GM06990 (cell line): ENCODE measurements around the gene ST6GAL1.

Source experiments
- DNase-seq: peaks from one replicate; pipeline ENCODE4 v3.0.0-alpha.2; 2011; ENCODE audit not compliant: insufficient read length; ENCODE audit errors: extremely low read depth
- H3K27me3 ChIP-seq: replicated peaks from 2 replicates; pipeline ENCODE4 v1.6.0; 2011; ENCODE audit warnings: low read length; ENCODE audit not compliant: control insufficient read depth, insufficient read depth
- H3K36me3 ChIP-seq: 2 replicates; pipeline ENCODE4 v1.5.1; 2011; ENCODE audit warnings: low read length; ENCODE audit not compliant: control insufficient read depth, insufficient read depth
- H3K4me3 ChIP-seq: replicated peaks from 2 replicates; pipeline ENCODE4 v1.5.1; 2011; ENCODE audit warnings: low read depth, mild to moderate bottlenecking, control low read depth, low read length
- TF ChIP-seq, protein P1 (sequence below): IDR thresholded peaks from 2 replicates; pipeline ENCODE4 v1.5.1; 2011; ENCODE audit warnings: low read length, control low read depth, mild to moderate bottlenecking, inconsistent platforms; ENCODE audit not compliant: insufficient read depth, poor library complexity, severe bottlenecking

The ST6GAL1 gene

DNA sequence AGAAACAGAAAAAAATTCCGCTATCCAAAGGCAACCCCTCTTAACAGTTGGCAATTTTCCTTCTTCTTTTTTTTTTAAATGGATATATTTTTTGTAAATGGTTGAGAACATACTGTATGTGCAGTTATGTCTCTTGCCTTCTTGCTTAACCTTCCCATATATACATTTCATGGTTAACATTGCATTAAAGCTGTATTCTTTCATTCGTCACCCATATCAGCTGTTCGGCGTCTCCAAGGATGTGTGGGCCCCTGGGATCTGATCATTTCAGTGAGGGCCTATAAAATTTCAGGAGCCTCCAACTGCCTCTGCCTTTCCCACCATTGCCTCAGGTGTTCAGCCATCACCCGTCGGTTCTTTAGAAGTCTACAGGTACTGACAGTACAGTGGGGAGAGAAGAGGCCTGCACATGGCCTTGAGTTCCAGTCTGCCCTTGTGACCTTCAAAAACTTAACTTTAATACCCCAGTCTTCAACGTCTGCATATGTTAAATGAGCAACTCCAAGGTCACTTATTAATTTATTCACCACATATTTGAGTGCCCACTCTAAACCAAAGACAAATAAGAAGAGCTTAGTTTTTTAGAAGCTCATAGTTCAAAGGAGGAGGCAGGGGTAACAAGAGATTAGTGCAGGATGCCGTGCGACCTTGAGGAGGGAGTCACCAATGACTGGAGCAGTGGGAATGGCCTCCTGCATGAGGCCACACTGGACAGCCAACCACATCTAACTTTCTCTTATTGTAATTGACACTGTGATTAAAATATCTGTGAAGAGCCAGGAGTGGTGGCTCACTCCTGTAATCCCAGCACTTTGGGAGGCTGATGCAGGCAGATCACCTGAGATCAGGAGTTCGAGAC lies 6.9 kb downstream of the ST6GAL1 start:
- no peak overlapping the region for H3K4me3 ChIP-seq
- no peak for DNase-seq
- H3K27me3 ChIP-seq = no peaks in the 10 kb centered on the region
- TF ChIP-seq, protein P1, sequence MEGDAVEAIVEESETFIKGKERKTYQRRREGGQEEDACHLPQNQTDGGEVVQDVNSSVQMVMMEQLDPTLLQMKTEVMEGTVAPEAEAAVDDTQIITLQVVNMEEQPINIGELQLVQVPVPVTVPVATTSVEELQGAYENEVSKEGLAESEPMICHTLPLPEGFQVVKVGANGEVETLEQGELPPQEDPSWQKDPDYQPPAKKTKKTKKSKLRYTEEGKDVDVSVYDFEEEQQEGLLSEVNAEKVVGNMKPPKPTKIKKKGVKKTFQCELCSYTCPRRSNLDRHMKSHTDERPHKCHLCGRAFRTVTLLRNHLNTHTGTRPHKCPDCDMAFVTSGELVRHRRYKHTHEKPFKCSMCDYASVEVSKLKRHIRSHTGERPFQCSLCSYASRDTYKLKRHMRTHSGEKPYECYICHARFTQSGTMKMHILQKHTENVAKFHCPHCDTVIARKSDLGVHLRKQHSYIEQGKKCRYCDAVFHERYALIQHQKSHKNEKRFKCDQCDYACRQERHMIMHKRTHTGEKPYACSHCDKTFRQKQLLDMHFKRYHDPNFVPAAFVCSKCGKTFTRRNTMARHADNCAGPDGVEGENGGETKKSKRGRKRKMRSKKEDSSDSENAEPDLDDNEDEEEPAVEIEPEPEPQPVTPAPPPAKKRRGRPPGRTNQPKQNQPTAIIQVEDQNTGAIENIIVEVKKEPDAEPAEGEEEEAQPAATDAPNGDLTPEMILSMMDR = no peak
- peaks cover 3% of the 10 kb centered on the region for H3K36me3 ChIP-seq

GRCh38 chr3:186938716-186939115 lies 8.4 kb downstream of the ST6GAL1 start:
- H3K4me3 ChIP-seq = no peak overlapping the region
- peaks cover 6% of the 10 kb centered on the region for H3K36me3 ChIP-seq
- TF ChIP-seq, protein P1 = no peak
- H3K27me3 ChIP-seq = no peaks in the 10 kb centered on the region
- DNase-seq = no peak

DNA sequence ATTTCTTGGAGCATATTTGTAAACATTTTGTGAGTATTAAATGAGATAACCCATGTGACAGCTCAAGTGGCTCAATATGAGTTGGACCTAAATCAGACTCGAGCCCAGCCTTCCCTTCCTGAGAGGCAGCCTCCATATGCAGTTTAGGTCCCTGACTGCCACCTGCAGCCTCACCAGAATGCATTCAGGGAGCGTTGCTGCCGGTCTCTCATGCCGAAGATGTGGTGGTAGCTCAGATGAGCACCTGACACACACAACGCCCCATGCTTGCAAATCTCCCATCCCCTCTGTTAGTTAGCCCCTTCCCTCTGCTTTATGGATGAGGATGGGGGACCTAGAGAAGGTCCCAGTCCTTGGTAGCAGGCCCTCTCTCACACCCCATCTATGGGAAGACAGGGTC lies 9.2 kb downstream of the ST6GAL1 start:
- Histone ChIP-seq H3K27me3 (no peaks in the 10 kb centered on the region), H3K4me3 (no peak overlapping the region), H3K36me3 (peaks cover 7% of the 10 kb centered on the region)
- DNase-seq = no peak
- TF ChIP-seq, protein P1 = no peak

- Histone ChIP-seq H3K36me3 (peaks cover 5% of the 10 kb centered on the region), H3K4me3 (no peak overlapping the region), H3K27me3 (no peaks in the 10 kb centered on the region)
- no peak for DNase-seq
- TF ChIP-seq, protein P1 = no peak
Measured at GRCh38 chr3:186940967-186941366, 10.6 kb downstream of the ST6GAL1 start.

DNA sequence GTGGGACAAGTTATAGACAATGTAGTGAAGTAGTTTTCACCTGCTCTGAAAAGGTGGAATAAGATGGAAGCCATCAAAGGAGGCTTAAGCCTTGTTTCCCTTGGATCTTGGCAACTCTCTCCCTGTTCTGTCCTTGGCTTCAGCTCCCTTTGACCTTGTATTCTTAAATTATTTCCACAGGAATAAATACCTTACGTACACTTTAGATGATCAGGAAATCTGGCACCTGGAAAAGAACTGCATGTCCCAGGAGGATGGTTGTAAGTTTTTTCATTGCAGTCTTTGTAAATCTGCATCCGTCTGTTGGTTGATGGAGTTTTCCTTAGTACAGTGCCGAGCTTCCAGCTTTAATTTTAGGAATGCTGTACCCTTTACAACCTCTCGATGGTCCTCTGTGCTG lies 11.8 kb downstream of the ST6GAL1 start:
- TF ChIP-seq, protein P1 = no peak
- no peak overlapping the region for H3K4me3 ChIP-seq
- peaks cover 5% of the 10 kb centered on the region for H3K36me3 ChIP-seq
- H3K27me3 ChIP-seq = no peaks in the 10 kb centered on the region
- DNase-seq = no peak

GRCh38 chr3:186945255-186945823 lies 15.0 kb downstream of the ST6GAL1 start:
- Histone ChIP-seq H3K27me3 (no peaks in the 10 kb centered on the region), H3K4me3 (no peak overlapping the region), H3K36me3 (peaks cover 5% of the 10 kb centered on the region)
- TF ChIP-seq, protein P1 = no peak
- no peak for DNase-seq
